ENCODE results near the gene RHBG. TPM values are rescaled to one million over a fixed set of nuclear protein-coding genes. Genes with fewer than 3 reads are reported as not detected.

The RHBG gene
- total and polyA plus RNA-seq, 10 donors, result 0.05 to 1.4 (median 0.38) TPM; not detected in 5

- no peak for DNase-seq
- Histone ChIP-seq H3K9me3 (no peaks in the 10 kb centered on the region), H3K36me3 (no peaks in the 10 kb centered on the region), H3K27me3 (replicated peaks in 1 of 7) (peaks cover 0 to 47% (median 19%) of the 10 kb centered on the region in 7 donors), H3K4me3 (no peak overlapping the region), H3K27ac (no peak overlapping the region), H3K4me1 (peaks cover 0 to 10% (median 6%) of the 10 kb centered on the region in 6 donors)
- TF ChIP-seq POLR2AphosphoS5 (IDR thresholded peaks at IDR 0.05) (no peak), POLR2A (IDR thresholded peaks at IDR 0.05) (no peak), CTCF (IDR thresholded peaks at IDR 0.05 in 8 of 11, conservative IDR thresholded peaks at IDR 0.05 in 3 of 11) (no peak)
- intact Hi-C loops (cut with DNase I; ENCODE audit: low total_unique reads), result no loop called here
Measured at GRCh38 chr1:156393095-156393494, 24.1 kb downstream of the RHBG start.

- intact Hi-C loops (cut with DNase I; ENCODE audit: low total_unique reads), result no loop called here
- Histone ChIP-seq H3K4me3 (no peak overlapping the region), H3K36me3 (no peaks in the 10 kb centered on the region), H3K9me3 (no peaks in the 10 kb centered on the region), H3K4me1 (no peaks in the 10 kb centered on the region), H3K27me3 (replicated peaks in 1 of 7) (peaks cover 0 to 37% (median 9%) of the 10 kb centered on the region in 7 donors), H3K27ac (no peak overlapping the region)
- WGBS, 5 donors, result 88 to 93% (median 90%) methylated on average over 8 to 9 of the region's 9 CpGs
- TF ChIP-seq CTCF (IDR thresholded peaks at IDR 0.05 in 8 of 11, conservative IDR thresholded peaks at IDR 0.05 in 3 of 11), result no peak
- no peak for TF ChIP-seq POLR2AphosphoS5 (IDR thresholded peaks at IDR 0.05)
- TF ChIP-seq POLR2A (IDR thresholded peaks at IDR 0.05), result no peak
- DNase-seq, result no peak
Measured at GRCh38 chr1:156394082-156394481, 25.1 kb downstream of the RHBG start.

- Histone ChIP-seq H3K27ac (no peak overlapping the region), H3K36me3 (no peaks in the 10 kb centered on the region), H3K27me3 (replicated peaks in 1 of 7) (peaks cover 0 to 29% (median under 1%) of the 10 kb centered on the region in 7 donors), H3K9me3 (no peaks in the 10 kb centered on the region), H3K4me3 (no peak overlapping the region), H3K4me1 (no peaks in the 10 kb centered on the region)
- no peak for DNase-seq
- TF ChIP-seq POLR2A (IDR thresholded peaks at IDR 0.05), result no peak
- no peak for TF ChIP-seq POLR2AphosphoS5 (IDR thresholded peaks at IDR 0.05)
- no peak for TF ChIP-seq CTCF (IDR thresholded peaks at IDR 0.05 in 8 of 11, conservative IDR thresholded peaks at IDR 0.05 in 3 of 11)
- intact Hi-C loops (cut with DNase I; ENCODE audit: low total_unique reads), result no loop called here
- 59 to 68% (median 66%) methylated on average over 15 to 16 of the region's 16 CpGs for WGBS, 5 donors
Measured at GRCh38 chr1:156394835-156395461, 25.9 kb downstream of the RHBG start.

GRCh38 chr1:156399355-156400125 lies 30.5 kb downstream of the RHBG start:
- Histone ChIP-seq H3K36me3 (no peaks in the 10 kb centered on the region), H3K27ac (no peak overlapping the region), H3K27me3 (replicated peaks in 1 of 7) (peaks cover 0 to 35% (median 1%) of the 10 kb centered on the region in 7 donors), H3K9me3 (no peaks in the 10 kb centered on the region), H3K4me1 (no peaks in the 10 kb centered on the region), H3K4me3 (no peak overlapping the region)
- TF ChIP-seq POLR2A (IDR thresholded peaks at IDR 0.05) (no peak), CTCF (IDR thresholded peaks at IDR 0.05 in 8 of 11, conservative IDR thresholded peaks at IDR 0.05 in 3 of 11) (no peak), POLR2AphosphoS5 (IDR thresholded peaks at IDR 0.05) (no peak)
- no peak for DNase-seq
- intact Hi-C loops (cut with DNase I; ENCODE audit: low total_unique reads), result no loop called here
- 82 to 88% (median 84%) methylated on average over 10 of the region's 10 CpGs for WGBS, 5 donors
